Measurements from ENCODE around the gene DNAJB9.

DNA sequence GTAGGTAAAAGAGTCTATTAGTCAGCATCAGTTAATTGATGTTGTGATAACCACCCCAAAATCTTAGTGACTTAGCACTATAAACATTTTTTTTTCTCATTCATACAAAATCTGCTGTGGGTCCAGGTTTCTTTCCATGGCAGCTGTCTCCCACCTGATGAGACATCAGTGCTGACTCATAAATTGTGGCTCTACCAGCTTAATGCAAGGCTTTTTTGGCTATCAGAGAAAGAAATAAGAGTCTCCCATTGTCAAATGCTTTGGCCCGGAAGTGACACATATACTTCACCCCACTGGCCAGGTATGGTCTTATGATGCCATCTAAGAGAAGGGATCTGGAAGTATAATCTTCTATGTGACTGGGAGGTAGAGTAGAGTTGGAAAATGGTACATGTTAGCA lies 14.5 kb downstream of the DNAJB9 start:
- TF ChIP-seq POLR2AphosphoS5 (IDR thresholded peaks at IDR 0.05; ENCODE audit: low read depth, low read length) (no peak), TAF1 (IDR thresholded peaks at IDR 0.05; ENCODE audit: borderline replicate concordance, insufficient read depth, low read length) (no peak), SIN3A (IDR thresholded peaks at IDR 0.05; ENCODE audit: borderline replicate concordance, insufficient read depth, low read length) (no peak), FOXP2 (optimal IDR thresholded peaks at IDR 0.05; ENCODE audit: borderline replicate concordance, extremely low read depth, extremely low read length, insufficient read depth) (no peak)
- TF ChIP-seq, protein P1, sequence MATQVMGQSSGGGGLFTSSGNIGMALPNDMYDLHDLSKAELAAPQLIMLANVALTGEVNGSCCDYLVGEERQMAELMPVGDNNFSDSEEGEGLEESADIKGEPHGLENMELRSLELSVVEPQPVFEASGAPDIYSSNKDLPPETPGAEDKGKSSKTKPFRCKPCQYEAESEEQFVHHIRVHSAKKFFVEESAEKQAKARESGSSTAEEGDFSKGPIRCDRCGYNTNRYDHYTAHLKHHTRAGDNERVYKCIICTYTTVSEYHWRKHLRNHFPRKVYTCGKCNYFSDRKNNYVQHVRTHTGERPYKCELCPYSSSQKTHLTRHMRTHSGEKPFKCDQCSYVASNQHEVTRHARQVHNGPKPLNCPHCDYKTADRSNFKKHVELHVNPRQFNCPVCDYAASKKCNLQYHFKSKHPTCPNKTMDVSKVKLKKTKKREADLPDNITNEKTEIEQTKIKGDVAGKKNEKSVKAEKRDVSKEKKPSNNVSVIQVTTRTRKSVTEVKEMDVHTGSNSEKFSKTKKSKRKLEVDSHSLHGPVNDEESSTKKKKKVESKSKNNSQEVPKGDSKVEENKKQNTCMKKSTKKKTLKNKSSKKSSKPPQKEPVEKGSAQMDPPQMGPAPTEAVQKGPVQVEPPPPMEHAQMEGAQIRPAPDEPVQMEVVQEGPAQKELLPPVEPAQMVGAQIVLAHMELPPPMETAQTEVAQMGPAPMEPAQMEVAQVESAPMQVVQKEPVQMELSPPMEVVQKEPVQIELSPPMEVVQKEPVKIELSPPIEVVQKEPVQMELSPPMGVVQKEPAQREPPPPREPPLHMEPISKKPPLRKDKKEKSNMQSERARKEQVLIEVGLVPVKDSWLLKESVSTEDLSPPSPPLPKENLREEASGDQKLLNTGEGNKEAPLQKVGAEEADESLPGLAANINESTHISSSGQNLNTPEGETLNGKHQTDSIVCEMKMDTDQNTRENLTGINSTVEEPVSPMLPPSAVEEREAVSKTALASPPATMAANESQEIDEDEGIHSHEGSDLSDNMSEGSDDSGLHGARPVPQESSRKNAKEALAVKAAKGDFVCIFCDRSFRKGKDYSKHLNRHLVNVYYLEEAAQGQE (IDR thresholded peaks at IDR 0.05; ENCODE audit: insufficient read depth in 1 of 2, low read depth in 2 of 2, low read length in 2 of 2), result no peak
